ENCODE data around the gene PER1.

Gene PER1

GRCh38 chr17:8151120-8151640, 1.0 kb downstream of the PER1 start:
- DNase-seq = peak; percentile 14

GRCh38 chr17:8150194-8151119, 1.7 kb downstream of the PER1 start:
- no peak for DNase-seq

- DNase-seq = no peak
These were observed 2.6 kb downstream of the PER1 start for GRCh38 chr17:8149419-8150193.

GRCh38 chr17:8148560-8148959, 3.6 kb downstream of the PER1 start:
- no peak for DNase-seq

GRCh38 chr17:8147805-8148404, 4.3 kb downstream of the PER1 start:
- no peak for DNase-seq

- DNase-seq = no peak
These were observed 4.9 kb downstream of the PER1 start for GRCh38 chr17:8147141-8147804.

- DNase-seq = no peak
These were observed 5.6 kb downstream of the PER1 start for GRCh38 chr17:8146381-8147140.

- no peak for DNase-seq
These were observed 6.4 kb downstream of the PER1 start for GRCh38 chr17:8145811-8146210.

GRCh38 chr17:8144401-8145231, 7.6 kb downstream of the PER1 start:
- DNase-seq = no peak

- no peak for DNase-seq
These were observed 8.4 kb downstream of the PER1 start for GRCh38 chr17:8143581-8144400.

GRCh38 chr17:8142887-8143580, 9.2 kb downstream of the PER1 start:
- DNase-seq = no peak

- no peak for DNase-seq
These were observed 9.9 kb downstream of the PER1 start for GRCh38 chr17:8142158-8142886.

- no peak for DNase-seq
These were observed 10.5 kb downstream of the PER1 start for GRCh38 chr17:8141741-8142140.

- DNase-seq = no peak
These were observed 11.2 kb downstream of the PER1 start for GRCh38 chr17:8141045-8141444.

GRCh38 chr17:8140065-8141029, 11.9 kb downstream of the PER1 start:
- no peak for DNase-seq

- peak; percentile 97 for DNase-seq
These were observed 13.4 kb downstream of the PER1 start for GRCh38 chr17:8138672-8139371.

- no peak for DNase-seq
These were observed 13.9 kb downstream of the PER1 start for GRCh38 chr17:8138374-8138671.

Data from NCI-H1694 treated with DMSO at 0.1 percent for 48 hours (cell line).